MV-4-11 (cell line): ENCODE data around the gene SELENOM.
"Not testable (repeated sequence)": the region's sequence is repeated elsewhere in the genome, so short reads cannot be mapped to it uniquely, and the experiment has no call there.

ENCODE experiments used
- DNase-seq: peaks from one replicate; lab custom pipeline; 2025; lab: John Stamatoyannopoulos, UW

Gene SELENOM

DNA sequence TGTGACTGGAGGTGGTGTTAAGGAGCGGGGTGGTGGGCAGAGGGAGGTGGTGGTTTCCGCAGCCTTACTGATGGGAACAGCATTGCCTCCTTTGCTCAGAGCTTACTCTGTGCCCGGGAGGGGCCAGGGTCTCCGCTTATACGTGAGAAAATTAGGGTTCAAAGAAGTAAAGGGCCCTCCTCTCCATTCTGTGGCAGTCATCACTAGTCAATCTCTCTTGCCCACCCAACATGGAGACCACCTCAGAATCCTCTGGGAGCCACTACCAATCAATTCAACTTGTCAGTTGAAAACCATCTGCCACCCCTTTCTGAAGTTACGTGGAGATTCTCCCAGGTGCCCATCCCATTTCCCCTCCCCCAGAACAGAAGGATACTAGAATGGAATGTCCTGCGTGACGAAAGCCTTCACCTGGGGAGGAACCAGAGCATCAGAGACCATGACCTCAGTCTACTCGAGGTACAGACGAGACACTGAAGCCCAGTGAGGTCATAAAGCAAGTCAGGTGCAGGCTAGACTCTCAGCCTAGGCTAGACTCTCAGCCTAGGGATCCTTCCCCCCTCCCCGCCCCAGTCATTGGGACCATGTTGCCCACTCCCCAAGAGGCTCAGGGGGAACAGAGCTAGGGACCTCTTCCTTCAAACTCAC, 2.0 kb downstream of the SELENOM start:
- no peak for DNase-seq

DNA sequence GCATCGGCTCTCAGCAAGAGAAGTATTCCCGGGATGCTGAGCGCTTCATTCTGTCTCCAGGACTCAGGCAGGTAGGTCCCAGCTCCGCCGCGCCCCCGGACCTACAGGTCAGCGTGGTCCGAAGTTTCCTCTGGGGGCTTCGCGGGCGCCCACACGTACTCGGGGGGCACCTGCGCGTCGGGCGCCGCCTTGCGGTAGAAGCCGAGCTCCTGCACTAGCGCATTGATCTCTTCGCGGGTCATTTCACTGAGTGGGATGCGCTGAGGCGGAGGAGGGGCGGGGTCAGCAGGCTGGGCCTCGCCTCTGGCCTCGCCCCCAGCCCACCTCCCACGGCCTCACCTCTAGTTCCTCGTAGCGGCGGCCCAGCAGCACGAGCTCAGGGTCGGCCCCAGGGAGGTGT, 2.5 kb downstream of the SELENOM start:
- no peak for DNase-seq

DNA sequence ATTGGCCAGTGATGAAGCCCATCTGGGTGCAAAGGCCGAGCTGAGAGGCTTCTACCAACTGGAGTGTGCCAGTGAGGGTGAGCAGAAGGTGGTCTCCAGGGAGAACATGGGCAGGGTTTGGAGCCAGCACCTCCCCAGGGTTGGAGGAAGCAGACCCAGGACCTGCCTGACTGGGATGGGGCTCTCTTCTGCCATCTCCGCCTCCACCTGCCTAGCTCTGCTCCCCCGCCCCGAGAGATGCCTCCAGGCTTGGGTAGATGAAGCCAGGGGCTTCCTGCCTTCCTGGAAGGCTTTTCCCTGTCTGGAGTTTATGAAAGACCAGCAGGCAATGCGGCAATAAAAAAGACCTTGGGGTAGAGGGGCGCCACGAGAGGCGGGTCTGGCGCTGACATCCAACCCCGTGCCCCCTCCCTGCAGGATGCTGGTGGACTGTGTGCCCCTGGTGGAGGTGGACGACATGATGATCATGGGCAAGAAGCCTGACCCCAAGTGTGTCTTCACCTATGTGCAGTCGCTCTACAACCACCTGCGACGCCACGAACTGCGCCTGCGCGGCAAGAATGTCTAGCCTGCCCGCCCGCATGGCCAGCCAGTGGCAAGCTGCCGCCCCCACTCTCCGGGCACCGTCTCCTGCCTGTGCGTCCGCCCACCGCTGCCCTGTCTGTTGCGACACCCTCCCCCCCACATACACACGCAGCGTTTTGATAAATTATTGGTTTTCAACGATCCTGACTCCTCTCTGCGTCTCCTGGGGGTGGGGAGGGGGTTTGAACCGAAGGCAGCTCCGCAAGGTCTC, 3.3 kb downstream of the SELENOM start:
- DNase-seq = no peak

DNA sequence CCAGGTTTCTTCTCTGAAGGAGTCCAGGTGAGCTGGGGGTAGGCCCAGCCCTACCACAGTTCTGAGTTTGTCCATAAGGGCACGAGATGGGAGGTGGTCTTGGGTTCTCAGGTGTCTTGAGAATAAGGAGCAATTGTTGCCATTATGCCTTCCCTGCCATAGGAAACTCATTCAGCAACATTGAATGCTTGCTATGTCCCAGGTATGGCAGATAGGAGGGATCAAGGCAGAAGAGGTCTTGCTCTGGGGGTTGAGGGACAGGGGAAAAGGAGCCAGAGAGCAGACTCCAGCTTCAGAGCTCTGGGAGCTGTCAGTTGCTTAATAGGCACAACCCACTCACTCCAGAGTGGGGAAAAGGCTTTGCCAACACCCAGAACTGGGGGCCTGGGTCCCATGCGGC, 4.3 kb downstream of the SELENOM start:
- no peak for DNase-seq

DNA sequence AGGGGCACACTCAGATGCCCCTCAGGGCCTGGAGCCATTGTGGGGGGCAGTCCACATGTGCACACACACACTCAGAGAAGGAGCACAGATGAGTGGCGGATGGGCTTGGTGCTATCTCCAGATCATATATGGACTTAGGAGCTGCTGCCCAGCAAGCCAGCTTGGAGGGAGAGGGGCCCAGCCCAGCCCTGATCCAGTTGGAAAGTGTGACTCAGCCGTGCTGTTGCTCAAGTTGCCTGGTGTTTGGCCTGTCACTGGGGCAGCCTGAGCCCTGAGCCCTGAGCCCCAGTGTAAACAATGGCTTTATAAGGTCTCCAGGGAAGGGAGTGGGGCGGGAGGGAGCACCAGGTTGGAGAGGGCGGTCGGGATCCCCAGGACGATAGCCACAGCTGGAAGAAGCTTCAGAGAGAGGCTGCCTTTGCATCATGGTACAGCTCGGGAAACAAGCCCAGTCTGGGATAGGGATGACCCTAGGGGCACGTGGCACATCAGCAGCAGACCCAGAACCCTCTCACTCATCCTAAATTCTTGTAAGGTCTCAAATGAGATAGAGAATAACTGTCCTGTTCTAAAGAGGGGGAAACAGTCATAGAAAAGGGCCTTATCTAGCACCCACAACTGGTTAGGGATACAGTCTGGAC, 4.8 kb downstream of the SELENOM start:
- DNase-seq = peak; percentile 43

DNA sequence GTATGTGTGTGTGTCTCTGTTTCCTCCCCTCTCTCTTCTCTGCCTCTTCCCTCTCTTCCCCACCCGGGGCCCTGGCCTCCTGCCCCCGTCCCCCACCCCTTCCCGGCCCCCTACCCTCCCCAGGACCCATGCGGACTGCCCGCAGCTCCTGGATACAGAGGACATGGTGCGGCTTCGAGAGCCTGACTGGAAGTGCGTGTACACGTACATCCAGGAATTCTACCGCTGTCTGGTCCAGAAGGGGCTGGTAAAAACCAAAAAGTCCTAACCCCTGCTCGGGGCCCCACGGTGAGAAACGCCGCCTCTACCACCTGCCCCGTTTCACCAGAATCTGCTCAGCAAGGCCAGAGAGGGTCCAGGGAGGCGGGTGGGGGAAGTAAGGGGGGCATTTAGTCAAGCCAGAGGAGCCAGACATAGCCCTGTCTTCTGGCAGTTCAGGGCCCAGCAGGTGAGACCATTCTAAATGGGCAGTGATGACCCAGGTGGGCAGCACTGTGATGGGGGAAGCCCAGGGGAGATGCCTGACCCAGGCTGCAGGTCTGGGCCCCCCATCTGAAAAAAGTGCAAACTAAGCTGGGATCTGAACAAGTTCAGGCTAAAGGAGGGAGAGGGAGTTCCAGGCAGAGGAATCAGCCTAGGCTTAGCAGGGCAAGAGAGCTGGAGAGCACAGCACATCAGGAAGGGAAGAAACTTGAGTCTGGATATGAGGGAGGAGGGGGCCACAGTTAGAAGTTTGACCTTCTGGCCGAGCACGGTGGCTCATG, 6.4 kb downstream of the SELENOM start:
- DNase-seq = no peak

DNA sequence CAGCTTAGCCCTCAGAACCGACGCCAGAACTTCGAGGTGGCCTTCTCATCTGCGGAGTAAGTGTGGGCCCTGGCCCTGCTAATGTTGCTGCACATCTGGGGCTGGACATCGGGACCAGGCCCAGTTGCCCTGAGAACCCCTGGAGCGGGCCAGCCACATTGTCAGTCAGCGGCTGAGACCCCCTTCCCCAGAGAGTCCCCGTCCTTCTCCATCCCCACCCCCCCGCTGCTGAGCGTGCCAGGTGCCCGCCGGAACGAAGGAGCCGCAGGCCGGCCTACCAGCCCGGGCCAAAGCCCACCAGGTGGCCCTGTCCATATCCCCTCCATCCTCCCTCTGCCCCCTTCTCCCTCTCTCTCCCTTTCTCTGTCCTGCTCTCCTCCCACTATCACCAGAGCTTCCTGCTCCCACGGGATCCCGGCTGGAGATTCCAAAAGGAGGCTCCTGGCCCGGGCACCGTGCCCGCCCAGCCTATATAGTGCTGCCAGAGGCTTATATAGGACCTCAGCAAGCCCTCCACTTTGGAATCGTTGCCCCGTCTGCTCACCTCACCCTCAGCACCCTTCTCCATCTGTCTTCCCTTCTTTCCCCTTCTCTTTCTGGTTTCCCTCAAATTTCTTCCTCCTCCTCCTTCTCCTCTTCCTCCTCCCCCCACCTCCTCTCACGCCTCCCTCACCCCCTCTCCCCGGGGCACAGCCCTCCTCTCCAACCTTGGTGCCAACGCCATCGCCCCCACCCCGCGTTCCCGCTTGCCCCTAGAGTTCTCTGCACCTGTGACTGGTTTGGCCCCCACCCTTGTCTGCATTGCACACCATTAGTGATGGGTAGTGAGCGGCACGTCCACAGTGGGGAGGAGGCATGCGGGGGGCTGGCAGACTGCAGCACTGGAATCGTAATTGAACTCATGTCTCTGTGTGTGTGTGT, 7.3 kb downstream of the SELENOM start:
- DNase-seq = no peak

DNA sequence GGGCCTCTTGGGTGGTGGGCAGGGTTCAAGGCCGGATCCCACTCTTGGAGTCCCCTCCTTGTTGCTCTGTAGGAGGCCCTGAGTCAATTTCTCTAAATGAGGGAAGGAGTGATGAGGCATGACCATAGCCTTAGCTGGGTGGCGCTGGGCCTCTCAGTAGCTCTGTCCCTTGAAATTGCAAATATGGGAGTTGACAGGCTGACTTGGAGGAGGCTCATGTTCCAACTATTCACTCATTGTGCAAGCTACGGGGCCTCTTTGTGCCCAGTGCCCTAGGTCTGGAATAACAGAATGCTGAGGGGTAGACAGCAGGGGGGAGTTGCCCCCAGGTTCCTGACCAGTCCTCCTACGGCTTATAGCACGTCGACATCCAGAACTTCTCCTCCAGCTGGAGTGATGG, 8.0 kb downstream of the SELENOM start:
- no peak for DNase-seq

DNA sequence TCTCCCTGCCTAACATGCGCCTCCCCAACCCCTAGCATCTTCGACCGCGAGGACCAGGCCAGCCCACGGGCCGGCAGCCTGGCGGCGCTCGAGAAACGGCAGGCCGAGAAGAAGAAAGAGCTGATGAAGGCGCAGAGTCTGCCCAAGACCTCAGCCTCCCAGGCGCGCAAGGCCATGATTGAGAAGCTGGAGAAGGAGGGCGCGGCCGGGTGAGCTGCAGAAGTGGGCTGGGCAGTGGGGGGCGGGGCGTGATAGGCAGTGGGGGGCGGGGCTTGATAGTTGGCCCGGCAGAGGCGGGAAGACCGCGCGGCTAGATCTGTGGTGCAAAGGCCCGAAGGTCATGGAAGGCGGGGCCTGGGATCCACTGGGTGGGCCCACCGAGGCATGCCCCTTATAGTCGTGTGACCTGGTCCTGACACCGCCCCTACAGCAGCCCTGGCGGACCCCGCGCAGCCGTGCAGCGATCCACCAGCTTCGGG, 8.7 kb downstream of the SELENOM start:
- no peak for DNase-seq

DNA sequence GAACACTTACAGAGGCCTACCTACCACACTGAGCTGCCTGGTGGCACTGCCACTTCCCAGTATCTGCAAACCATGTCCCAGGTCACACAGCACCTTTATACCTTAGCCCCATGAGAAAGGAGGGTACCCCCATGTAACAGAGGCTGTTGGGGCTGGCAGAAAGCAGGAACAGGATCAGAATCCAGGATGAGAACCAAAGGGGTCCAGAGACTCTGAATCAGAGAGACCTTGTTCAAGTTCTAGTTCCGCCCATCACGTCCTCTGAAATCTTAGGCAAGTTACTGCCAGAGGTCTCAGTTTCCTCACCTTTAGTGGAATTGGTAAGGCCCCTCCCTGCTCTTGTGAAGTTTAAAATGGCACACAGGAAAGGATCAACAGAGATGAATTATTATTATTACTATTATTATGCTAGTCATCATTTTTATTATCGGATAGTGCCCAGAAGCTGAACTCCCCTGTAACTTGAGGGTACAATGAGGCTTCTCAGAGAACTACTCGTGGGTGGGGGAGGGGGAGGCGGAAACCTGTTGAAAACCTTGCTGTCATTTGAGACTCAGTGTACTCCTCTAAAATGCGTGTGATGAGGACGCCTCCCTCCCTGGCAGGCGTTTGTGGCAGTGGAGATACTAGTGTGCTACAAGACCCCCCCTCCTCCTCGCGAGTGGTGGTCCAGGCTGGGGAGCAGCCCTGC, 9.3 kb downstream of the SELENOM start:
- DNase-seq = no peak

DNA sequence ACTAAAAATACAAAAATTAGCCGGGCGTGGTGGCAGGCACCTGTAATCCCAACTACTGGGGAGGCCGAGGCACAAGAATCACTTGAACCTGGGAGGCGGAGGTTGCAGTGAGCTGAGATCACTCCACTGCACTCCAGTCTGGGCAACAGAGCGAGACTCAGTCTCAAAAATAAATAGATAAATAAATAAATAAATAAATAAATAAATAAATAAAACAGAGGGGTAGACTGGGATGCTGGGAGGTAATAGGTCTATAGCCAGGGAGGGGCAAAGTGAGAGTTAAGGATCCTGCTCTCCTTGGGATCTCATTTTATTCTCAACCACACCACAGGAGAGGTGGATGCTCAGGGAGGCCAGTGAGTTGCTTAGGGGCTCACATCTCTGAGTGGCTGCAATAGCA, 9.8 kb downstream of the SELENOM start:
- not testable (repeated sequence) for DNase-seq

DNA sequence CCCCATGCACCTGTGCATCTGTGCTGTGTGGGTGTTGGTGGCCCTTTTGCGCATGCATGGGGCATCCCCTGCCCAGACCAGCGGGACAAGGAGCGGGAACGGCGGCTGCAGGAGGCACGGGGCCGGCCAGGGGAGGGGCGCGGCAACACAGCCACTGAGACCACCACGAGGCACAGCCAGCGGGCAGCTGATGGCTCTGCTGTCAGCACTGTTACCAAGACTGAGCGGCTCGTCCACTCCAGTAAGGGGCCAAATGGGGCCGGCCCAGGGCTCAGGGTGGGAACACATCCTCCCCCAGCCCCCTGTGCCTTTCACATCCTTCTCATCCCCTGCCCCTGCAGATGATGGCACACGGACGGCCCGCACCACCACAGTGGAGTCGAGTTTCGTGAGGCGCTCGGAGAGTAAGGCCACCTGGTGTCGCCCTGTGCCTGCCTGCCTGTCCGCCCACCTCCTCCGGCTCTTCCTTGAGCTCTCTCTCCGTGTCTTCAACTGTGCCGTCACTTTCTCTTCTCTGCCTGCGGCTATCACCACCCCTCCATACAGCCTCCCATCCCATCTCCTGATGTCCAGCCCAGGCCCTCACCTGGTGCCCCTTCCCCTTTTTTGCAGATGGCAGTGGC, 10.6 kb downstream of the SELENOM start:
- no peak for DNase-seq

DNA sequence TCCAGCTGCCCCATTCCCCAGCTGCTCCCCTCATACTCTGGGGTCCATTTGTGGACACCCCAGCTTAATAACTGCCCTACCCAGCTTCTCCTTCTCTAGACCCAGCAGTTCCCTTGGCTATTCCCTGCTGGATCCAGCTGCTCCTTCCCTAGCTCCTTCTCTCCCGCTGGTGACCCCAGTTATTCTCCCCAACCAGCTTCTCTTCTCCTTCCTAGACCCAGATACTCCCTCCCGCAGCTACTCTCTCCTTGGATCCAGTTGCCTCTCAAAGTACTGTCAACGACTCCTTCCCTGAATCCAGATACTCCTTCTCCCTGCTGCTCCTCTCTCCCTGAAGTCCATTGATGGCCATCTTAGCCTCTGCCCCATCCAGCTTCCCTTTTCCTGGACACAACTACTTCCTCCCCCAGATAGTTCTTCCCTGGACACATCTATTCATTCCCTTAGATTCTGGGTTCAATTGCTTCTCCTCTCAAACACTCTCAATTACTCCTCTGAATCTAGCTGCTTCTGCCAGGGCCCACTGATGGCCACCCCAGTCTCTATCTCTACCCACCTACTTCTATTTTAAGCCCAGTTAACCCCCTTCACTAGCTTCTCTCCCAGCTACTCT, 11.6 kb downstream of the SELENOM start:
- no peak for DNase-seq

DNA sequence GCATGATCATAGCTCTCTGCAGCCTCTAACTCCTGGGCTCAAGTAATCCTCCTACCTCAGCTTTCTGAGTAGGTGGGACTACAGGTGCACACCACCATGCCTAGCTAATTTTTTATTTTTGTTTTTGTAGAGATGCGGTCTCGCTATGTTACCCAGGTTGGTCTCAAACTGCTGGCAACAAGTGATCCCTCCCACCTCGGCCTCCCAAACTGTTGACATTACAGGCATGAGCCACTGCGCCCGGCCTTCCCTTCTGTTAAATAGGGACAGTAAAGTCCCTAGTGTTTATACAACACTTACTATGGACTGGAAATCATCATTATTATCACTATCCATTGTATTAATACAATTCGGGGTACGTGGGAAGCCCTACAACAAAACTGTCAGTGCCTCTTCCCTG, 12.6 kb downstream of the SELENOM start:
- DNase-seq = no peak

DNA sequence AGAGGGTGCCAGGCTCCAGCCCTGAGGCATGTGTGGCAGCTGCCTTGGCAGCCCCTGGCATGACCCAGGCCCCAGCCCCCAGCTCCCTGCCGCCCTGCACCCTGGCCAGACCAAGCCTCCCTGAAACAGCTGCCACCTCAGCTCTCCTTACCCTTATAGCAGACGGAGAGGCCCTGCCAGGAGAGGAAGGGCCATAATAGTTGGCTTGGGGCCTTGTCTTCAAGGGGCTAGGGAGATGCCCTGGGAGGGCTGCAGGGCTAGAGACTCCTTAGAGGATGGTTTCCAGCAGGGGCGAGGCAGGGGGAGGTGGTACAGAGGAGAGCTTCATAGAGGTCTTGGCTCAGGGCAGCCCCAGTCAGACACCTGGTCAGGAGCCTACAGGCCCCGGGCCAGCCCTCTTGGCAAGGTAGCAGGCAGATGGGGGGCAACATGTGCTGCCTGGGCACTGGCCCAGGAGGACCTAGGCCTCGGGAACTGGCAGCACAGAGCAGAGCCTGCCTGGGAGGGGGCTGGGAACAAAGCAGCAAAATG, 13.3 kb downstream of the SELENOM start:
- no peak for DNase-seq

DNA sequence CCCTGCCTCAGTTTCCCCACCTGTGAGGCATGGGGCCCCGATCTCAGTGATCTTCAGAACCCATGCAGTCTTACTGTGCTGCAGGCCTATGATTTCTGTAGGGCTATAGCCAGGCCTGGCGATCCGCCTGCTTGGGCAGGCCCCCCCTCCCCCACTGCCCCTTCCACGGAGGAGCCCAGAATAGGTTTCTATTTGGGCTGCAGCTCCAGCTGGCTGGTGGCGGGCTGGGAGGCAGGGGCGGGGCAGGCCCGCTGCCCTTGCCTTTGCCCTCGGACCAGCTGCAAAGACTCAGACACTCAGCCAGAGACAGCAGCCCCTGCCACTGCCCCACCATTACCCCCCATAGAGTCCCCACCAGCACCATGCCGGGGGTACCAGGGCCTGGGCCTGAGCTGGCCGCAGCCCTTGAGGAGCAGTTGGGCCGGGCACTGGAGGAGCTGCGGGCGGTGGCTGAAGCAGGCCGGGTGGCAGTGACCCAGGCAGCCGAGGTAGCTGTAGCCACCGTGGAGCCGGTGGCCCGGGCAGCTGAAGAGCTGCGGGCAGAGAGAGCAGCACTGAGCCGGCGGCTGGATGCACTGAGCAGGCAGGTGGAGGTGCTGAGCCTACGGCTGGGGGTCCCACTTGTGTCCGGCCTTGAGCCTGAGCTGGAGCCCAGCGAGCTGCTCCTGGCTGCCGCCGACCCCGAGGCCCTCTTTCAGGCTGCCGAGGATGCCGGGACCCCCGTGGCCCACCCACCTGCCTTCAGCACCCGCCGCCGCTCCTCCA, 14.1 kb downstream of the SELENOM start:
- DNase-seq = no peak

DNA sequence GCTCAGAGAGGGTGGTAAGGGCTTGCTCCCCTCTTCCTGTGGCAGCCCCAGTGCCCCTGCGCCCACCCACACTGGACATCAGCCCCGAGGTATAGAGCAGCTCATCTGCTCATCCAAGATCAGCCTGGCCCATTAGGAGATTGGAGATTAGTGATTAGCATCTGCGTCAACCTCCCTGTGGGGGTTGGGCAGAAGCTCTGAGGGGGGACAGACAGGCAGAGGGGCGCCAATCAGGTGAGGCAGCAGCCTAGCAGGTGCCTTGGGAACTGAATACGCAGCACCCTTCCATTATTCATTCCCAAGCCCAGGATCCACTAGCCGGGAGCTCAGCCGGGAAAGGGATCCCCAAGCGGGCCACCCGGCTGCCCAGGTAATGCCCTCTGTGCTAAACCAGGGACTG, 15.2 kb downstream of the SELENOM start:
- no peak for DNase-seq

DNA sequence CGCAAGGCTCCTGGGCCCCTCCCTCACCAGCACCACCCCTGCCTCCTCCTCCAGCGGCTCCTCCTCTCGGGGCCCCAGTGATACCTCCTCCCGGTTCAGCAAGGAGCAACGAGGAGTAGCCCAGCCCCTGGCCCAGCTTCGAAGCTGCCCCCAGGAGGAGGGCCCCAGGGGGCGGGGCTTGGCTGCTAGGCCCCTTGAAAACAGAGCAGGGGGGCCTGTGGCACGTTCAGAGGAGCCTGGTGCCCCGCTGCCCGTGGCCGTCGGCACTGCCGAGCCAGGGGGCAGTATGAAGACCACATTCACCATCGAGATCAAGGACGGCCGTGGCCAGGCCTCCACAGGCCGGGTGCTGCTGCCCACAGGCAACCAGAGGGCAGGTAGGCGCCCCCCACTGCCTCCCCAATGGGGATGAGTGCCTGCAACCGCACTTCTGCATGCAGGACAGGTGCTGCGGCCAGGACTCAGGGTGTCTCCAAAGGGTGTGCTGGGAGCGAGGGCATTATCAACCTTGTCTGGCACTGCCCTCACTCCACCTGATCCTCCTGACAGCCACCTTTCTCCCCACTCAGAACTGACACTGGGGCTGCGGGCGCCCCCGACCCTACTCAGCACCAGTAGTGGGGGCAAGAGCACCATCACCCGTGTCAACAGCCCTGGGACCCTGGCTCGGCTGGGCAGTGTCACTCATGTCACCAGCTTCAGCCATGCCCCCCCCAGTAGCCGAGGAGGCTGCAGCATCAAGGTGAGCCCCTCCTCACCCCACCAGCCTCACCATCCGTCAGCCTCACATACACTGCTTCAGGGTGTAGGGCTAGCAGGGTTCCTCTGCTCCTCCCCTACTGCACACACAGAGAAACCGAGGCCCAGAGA, 16.0 kb downstream of the SELENOM start:
- no peak for DNase-seq
